Parathyroid adenoma (tissue), 2 donors: ENCODE data around the gene TMBIM6.
"Not testable (repeated sequence)": the region's sequence is repeated elsewhere in the genome, so short reads cannot be mapped to it uniquely, and the experiment has no call there.

ENCODE experiments used
- H2AFZ ChIP-seq: fragments of 300-600 bp; sonication (generic); one replicate; pipeline ENCODE4 v1.7.0; 2017; ENCODE audit warnings: antibody characterized with exemption, mild to moderate bottlenecking
- H3K27ac ChIP-seq: fragments of 300-600 bp; sonication (generic); one replicate; pipeline ENCODE4 v1.7.0; 2017
- H3K27me3 ChIP-seq: fragments of 300-600 bp; sonication (generic); one replicate; pipeline ENCODE4 v1.7.0; 2017; ENCODE audit warnings: low read length; ENCODE audit not compliant: control insufficient read depth, insufficient read depth
- H3K36me3 ChIP-seq: fragments of 300-600 bp; sonication (generic); one replicate; pipeline ENCODE4 v1.7.0; 2017; ENCODE audit warnings: low read length; ENCODE audit not compliant: control insufficient read depth, insufficient read depth
- H3K4me1 ChIP-seq: fragments of 300-600 bp; sonication (generic); one replicate; pipeline ENCODE4 v1.7.0; 2017; ENCODE audit warnings: control low read depth
- H3K4me2 ChIP-seq: fragments of 300-600 bp; sonication (generic); one replicate; pipeline ENCODE4 v1.7.0; 2017; ENCODE audit warnings: low read length
- H3K4me3 ChIP-seq: fragments of 300-600 bp; sonication (generic); one replicate; pipeline ENCODE4 v1.7.0; 2017; ENCODE audit warnings: low read depth, low read length
- H3K79me2 ChIP-seq: fragments of 300-600 bp; sonication (generic); one replicate; pipeline ENCODE4 v1.7.0; 2017; ENCODE audit warnings: control low read depth
- H3K9ac ChIP-seq: fragments of 300-600 bp; sonication (generic); one replicate; pipeline ENCODE4 v1.7.0; 2017; ENCODE audit warnings: mild to moderate bottlenecking
- H3K9me3 ChIP-seq: fragments of 300-600 bp; sonication (generic); one replicate; pipeline ENCODE4 v1.7.0; 2017; ENCODE audit warnings: low read length; ENCODE audit not compliant: control insufficient read depth
- TF ChIP-seq, protein P1 (sequence below): fragments of 300-600 bp; sonication (generic); IDR thresholded peaks from one replicate; pipeline ENCODE4 v1.7.0; 2017; ENCODE audit warnings: antibody characterized with exemption, mild to moderate bottlenecking
- donor health status: primary hyperparathyroidism.

The TMBIM6 gene

DNA sequence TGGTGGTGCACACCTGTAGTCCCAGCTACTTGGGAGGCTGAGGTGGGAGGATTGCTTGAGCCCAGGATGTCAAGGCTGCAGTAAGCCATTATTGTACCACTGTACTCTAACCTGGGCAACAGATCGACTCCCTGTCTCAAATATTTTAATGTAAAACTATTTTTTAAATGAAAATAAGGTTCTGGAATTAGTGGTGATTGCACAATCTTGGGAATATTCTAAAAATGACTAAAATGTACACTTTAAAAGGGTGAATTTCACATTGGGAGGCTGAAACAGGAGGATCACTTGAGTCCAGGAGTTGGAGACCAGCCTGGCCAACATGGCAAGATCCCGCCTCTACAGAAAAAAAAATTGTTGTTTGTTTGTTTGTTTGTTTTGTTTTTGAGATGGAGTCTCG lies 12.9 kb upstream of the TMBIM6 start:
- no peak overlapping the region for H3K27ac ChIP-seq
- no peak overlapping the region for H3K9ac ChIP-seq
- H3K27me3 ChIP-seq = no peaks in the 10 kb centered on the region
- no peak overlapping the region for H2AFZ ChIP-seq
- no peaks in the 10 kb centered on the region for H3K4me1 ChIP-seq
- no peaks in the 10 kb centered on the region for H3K79me2 ChIP-seq
- H3K9me3 ChIP-seq = no peaks in the 10 kb centered on the region
- TF ChIP-seq, protein P1, sequence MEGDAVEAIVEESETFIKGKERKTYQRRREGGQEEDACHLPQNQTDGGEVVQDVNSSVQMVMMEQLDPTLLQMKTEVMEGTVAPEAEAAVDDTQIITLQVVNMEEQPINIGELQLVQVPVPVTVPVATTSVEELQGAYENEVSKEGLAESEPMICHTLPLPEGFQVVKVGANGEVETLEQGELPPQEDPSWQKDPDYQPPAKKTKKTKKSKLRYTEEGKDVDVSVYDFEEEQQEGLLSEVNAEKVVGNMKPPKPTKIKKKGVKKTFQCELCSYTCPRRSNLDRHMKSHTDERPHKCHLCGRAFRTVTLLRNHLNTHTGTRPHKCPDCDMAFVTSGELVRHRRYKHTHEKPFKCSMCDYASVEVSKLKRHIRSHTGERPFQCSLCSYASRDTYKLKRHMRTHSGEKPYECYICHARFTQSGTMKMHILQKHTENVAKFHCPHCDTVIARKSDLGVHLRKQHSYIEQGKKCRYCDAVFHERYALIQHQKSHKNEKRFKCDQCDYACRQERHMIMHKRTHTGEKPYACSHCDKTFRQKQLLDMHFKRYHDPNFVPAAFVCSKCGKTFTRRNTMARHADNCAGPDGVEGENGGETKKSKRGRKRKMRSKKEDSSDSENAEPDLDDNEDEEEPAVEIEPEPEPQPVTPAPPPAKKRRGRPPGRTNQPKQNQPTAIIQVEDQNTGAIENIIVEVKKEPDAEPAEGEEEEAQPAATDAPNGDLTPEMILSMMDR = no peak
- H3K36me3 ChIP-seq = no peaks in the 10 kb centered on the region
- H3K4me2 ChIP-seq = no peak overlapping the region
- no peak overlapping the region for H3K4me3 ChIP-seq

DNA sequence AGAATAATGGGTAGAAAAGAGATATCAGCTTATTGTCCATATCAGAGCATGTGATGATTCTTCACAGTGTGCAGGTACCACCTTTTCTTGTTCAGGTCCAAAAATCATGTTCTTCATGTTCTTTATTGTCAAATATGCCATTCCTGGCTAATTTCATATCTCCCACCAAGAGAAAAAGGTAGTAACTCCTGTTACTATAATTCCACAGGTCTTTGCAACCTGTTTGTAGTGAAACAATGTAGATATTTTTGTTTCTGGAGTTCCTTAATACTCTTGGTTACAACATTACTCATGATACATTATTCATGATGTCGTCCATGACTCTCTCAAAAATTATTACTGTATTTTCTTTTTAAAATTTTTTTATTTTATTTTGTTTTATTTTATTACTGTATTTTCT lies 11.3 kb upstream of the TMBIM6 start:
- Histone ChIP-seq H3K27me3 (no peaks in the 10 kb centered on the region), H3K4me1 (no peaks in the 10 kb centered on the region), H3K4me3 (no peak overlapping the region), H3K9ac (no peak overlapping the region), H3K4me2 (no peak overlapping the region), H3K27ac (no peak overlapping the region), H3K79me2 (no peaks in the 10 kb centered on the region), H3K9me3 (no peaks in the 10 kb centered on the region), H3K36me3 (no peaks in the 10 kb centered on the region), H2AFZ (no peak overlapping the region)
- TF ChIP-seq, protein P1 = no peak

DNA sequence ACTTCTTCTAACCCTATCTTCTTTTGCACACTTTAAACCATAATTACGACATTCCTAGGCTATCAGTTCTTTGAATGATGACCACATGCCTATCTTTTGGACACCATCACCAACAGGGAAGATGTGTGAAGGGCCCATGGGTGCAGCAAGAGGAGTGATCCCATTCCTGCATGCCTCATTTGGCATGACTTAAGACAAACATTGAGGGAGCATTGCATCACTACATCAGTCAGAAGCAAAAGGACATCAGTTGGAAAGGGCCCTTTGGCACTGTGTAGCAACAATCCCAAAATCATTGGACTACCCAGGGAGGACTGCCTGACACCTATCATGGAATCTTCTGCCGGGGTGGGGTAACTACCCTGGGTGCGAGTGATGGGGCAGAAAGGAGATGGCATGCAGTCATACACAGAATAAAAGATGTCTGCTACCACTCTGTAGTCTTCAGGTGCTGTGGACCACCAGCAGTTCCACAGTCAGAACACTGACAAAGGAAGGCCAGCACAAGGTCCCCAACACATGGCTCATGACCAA lies 10.7 kb upstream of the TMBIM6 start:
- Histone ChIP-seq H3K9me3 (no peaks in the 10 kb centered on the region), H3K27me3 (no peaks in the 10 kb centered on the region), H3K4me3 (no peak overlapping the region), H3K9ac (no peak overlapping the region), H3K36me3 (no peaks in the 10 kb centered on the region), H3K27ac (no peak overlapping the region), H3K79me2 (no peaks in the 10 kb centered on the region), H3K4me1 (no peaks in the 10 kb centered on the region), H3K4me2 (no peak overlapping the region), H2AFZ (no peak overlapping the region)
- TF ChIP-seq, protein P1 = no peak

DNA sequence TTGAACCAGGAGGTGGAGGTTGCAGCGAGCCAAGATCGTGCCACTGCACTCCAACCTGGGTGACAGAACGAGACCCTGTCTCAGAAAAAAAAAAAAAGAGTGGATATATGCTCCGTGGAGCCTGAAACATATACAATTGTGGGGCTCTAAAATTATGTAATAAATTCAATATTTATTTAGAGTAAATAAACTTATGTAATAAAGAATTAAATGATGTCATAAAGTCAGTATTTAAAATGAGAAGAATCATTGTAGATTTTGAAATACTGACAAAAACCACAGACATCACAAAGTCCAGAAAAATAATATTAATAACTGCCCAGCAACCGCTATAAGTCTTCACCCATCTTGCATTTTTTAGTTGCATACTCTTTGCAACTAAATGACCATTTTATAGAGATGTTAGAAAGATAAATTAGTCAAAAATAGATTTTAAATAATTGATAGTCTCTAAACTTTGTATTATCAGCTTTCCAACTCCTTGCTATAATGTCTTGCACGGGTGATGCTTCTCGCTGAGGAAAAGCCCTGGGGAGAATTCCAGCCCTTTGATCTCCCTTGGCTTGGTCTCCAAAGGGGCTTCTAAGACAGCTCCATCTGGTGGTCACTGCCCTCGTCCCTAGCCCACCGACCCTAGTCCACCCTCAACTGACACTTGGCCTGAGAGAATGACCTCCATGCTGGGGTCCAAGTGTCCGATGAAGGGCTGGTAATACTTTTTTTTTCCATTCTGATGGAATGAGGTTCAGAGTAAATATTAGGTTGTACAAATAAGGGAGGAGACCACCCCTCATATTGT lies 7.9 kb upstream of the TMBIM6 start:
- Histone ChIP-seq H3K4me1 (no peaks in the 10 kb centered on the region), H3K27ac (no peak overlapping the region), H3K9me3 (no peaks in the 10 kb centered on the region), H3K27me3 (no peaks in the 10 kb centered on the region), H3K4me2 (no peak overlapping the region), H3K4me3 (no peak overlapping the region), H3K36me3 (no peaks in the 10 kb centered on the region), H3K79me2 (no peaks in the 10 kb centered on the region), H3K9ac (no peak overlapping the region), H2AFZ (no peak overlapping the region)
- TF ChIP-seq, protein P1 = no peak

DNA sequence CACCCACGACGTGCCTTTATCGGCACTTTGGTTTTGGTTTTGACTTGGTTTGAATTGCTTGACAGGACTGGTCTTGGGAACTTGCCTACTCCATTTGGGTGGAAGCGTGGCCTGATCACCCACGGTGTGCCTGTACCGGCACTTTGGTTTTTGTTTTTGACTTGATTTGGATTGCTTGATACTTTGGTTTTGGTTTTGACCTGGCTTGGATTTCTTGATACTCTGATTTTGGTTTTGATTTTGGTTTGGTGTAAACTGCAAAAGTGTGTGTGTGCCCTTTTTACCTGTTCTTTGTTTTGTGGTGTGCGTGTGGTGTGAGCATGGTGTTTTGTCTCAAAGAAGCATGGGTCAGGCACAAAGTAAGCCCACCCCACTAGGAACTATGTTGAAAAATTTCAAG lies 6.5 kb upstream of the TMBIM6 start:
- H3K27ac ChIP-seq, H3K79me2 ChIP-seq, H3K4me1 ChIP-seq, H2AFZ ChIP-seq, H3K4me3 ChIP-seq, H3K27me3 ChIP-seq, H3K9ac ChIP-seq, H3K36me3 ChIP-seq, H3K9me3 ChIP-seq, H3K4me2 ChIP-seq: not testable (repeated sequence)

DNA sequence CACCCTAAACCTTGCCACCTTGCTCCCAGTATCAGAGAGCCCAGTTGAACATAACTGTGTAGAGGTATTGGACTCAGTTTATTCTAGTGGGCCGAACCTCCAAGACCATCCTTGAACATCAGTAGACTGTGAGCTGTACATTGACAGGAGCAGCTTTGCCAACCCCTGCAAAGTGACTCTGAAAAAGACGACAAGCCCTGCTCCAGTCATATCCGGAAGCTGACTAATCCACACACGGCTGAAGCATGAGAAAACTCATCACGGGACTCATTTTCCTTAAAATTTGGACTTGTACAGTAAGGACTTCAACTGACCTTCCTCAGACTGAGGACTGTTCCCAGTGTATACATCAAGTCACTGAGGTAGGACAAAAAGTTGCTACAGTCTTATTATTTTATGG lies 2.6 kb upstream of the TMBIM6 start:
- not testable (repeated sequence) for H3K36me3 ChIP-seq, H3K4me3 ChIP-seq, H3K4me2 ChIP-seq, H3K9me3 ChIP-seq, H3K9ac ChIP-seq, H3K27ac ChIP-seq, H3K27me3 ChIP-seq, H2AFZ ChIP-seq, H3K4me1 ChIP-seq
- H3K79me2 ChIP-seq = peaks cover 14% of the 10 kb centered on the region

DNA sequence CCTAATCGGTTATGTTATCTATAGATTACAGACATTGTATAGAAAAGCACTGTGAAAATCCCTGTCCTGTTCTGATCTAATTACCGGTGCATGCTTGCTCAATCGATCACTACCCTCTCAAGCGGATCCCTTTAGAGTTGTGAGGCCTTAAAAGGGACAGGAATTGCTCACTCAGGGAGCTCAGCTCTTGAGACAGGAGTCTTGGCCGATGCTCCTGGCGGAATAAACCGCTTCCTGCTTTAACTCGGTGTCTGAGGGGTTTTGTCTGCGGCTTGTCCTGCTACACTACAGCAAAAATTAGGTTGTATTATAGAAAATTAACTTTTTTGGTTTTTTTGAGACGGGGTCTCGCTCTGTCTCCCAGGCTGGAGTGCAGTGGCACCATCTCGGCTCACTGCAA lies 1.1 kb upstream of the TMBIM6 start:
- H3K9ac ChIP-seq, H2AFZ ChIP-seq, H3K4me3 ChIP-seq, H3K27ac ChIP-seq, H3K4me2 ChIP-seq, H3K4me1 ChIP-seq, H3K36me3 ChIP-seq, H3K27me3 ChIP-seq, H3K9me3 ChIP-seq: not testable (repeated sequence)
- H3K79me2 ChIP-seq = peaks cover 26% of the 10 kb centered on the region
